Testis (tissue), 2 donors: ENCODE measurements around the gene TMED6.

Source experiments
- POLR2A ChIP-seq: fragments of 450-650 bp; IDR thresholded peaks from one replicate; pipeline ENCODE4 v1.6.1; 2017; ENCODE audit warnings: antibody characterized with exemption, mild to moderate bottlenecking, moderate library complexity
- TF ChIP-seq, protein P1 (sequence below), 3 experiments: fragments of 450-650 bp in 2 of 3; fragments of 200-600 bp in 1 of 3; sonication (generic) in 1 of 3; IDR thresholded peaks; one replicate each; pipeline ENCODE4 v1.5.1; 2016 to 2019; ENCODE audit warnings: antibody characterized with exemption in 3 of 3, mild to moderate bottlenecking in 2 of 3, moderate library complexity in 1 of 3

DNA sequence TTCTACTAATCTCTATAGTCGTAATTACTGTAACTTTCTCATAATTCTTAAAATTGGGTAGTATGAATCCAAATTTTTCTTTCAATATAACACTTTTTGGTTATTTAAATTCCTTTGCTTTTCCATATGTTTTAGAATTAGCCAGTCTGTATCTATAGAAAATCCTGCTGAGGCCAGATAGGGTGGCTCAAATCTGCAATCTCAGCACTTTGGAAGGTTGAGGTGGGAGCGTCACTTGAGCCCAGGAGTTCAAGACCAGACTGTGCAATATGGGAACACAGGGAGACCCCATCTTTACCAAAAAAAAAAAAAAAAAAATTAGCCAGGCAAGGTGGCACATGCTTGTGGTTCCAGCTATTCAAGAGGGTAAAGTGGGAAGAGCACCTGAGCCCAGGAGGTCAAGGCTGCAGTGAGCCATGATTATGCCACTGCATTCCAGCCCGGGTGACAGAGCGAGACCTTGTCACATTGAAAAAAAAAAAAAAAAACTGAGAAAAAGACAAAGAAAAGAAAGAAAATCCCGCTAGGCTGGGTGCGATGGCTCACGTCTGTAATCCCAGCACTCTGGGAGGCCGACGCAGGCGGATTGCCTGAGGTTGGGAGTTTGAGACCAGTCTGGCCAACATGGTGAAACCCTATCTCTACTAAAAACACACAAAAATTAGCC, 24.9 kb upstream of the TMED6 start:
- TF ChIP-seq, protein P1, sequence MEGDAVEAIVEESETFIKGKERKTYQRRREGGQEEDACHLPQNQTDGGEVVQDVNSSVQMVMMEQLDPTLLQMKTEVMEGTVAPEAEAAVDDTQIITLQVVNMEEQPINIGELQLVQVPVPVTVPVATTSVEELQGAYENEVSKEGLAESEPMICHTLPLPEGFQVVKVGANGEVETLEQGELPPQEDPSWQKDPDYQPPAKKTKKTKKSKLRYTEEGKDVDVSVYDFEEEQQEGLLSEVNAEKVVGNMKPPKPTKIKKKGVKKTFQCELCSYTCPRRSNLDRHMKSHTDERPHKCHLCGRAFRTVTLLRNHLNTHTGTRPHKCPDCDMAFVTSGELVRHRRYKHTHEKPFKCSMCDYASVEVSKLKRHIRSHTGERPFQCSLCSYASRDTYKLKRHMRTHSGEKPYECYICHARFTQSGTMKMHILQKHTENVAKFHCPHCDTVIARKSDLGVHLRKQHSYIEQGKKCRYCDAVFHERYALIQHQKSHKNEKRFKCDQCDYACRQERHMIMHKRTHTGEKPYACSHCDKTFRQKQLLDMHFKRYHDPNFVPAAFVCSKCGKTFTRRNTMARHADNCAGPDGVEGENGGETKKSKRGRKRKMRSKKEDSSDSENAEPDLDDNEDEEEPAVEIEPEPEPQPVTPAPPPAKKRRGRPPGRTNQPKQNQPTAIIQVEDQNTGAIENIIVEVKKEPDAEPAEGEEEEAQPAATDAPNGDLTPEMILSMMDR (IDR thresholded peaks at IDR 0.05): no peak
- no peak for TF ChIP-seq POLR2A
